ENCODE data around the gene PCSK6. TPM values are rescaled to one million over a fixed set of nuclear protein-coding genes. Genes with fewer than 3 reads are reported as not detected.

The PCSK6 gene
- polyA plus RNA-seq, 1 donor from 2014 or later: 1.1 TPM

GRCh38 chr15:101348643-101349042, 140.9 kb downstream of the PCSK6 start:
- Histone ChIP-seq H4K20me1 (ENCODE audit: insufficient read depth) (no peaks in the 10 kb centered on the region), H3K9ac (ENCODE audit: low read length) (no peak overlapping the region)

GRCh38 chr15:101348015-101348414, 141.5 kb downstream of the PCSK6 start:
- no peak overlapping the region for H3K9ac ChIP-seq (ENCODE audit: low read length)
- H3K36me3 ChIP-seq (ENCODE audit: insufficient read depth, low read length): no peaks in the 10 kb centered on the region
- H4K20me1 ChIP-seq (ENCODE audit: insufficient read depth): no peaks in the 10 kb centered on the region
- no peaks in the 10 kb centered on the region for H3K79me2 ChIP-seq (replicated peaks; ENCODE audit: insufficient read depth, low read length)
- no peaks in the 10 kb centered on the region for H3K27me3 ChIP-seq (ENCODE audit: insufficient read depth, low read depth, low read length)
- no peaks in the 10 kb centered on the region for H3K9me3 ChIP-seq (ENCODE audit: low read length)
- H2AFZ ChIP-seq (ENCODE audit: low read depth, low read length): no peak overlapping the region
- no peaks in the 10 kb centered on the region for H3F3A ChIP-seq (ENCODE audit: insufficient read depth, low read length, poor library complexity, severe bottlenecking)
- H3K4me3 ChIP-seq (ENCODE audit: low read length): no peak overlapping the region
- H3K27ac ChIP-seq (ENCODE audit: low read length): no peak overlapping the region
- no peaks in the 10 kb centered on the region for H3K9me2 ChIP-seq (ENCODE audit: insufficient read depth, low read length)
- H3K4me2 ChIP-seq (ENCODE audit: low read length): no peak overlapping the region
- TF ChIP-seq TAF1 (IDR thresholded peaks at IDR 0.05; ENCODE audit: low read depth) (no peak), RAD21 (conservative IDR thresholded peaks at IDR 0.05) (no peak), SMC3 (conservative IDR thresholded peaks at IDR 0.05; ENCODE audit: poor library complexity) (no peak), CTCF (IDR thresholded peaks at IDR 0.05; ENCODE audit: poor library complexity, severe bottlenecking) (no peak), POLR2AphosphoS5 (IDR thresholded peaks at IDR 0.05) (no peak), REST (IDR thresholded peaks at IDR 0.05; ENCODE audit: borderline replicate concordance) (no peak), EP300 (conservative IDR thresholded peaks at IDR 0.05; ENCODE audit: poor library complexity, severe bottlenecking) (no peak)

More at GRCh38 chr15:101348643-101349042, 140.9 kb downstream of the PCSK6 start:
- H3K9me3 ChIP-seq (ENCODE audit: low read length): no peaks in the 10 kb centered on the region
- no peak overlapping the region for H3K4me3 ChIP-seq (ENCODE audit: low read length)
- H3F3A ChIP-seq (ENCODE audit: insufficient read depth, low read length, poor library complexity, severe bottlenecking): no peaks in the 10 kb centered on the region
- H3K79me2 ChIP-seq (replicated peaks; ENCODE audit: insufficient read depth, low read length): no peaks in the 10 kb centered on the region
- no peak overlapping the region for H3K4me2 ChIP-seq (ENCODE audit: low read length)
- TF ChIP-seq MXI1 (conservative IDR thresholded peaks at IDR 0.05; ENCODE audit: poor library complexity, severe bottlenecking) (no peak), EP300 (conservative IDR thresholded peaks at IDR 0.05; ENCODE audit: poor library complexity, severe bottlenecking) (no peak), SMC3 (conservative IDR thresholded peaks at IDR 0.05; ENCODE audit: poor library complexity) (no peak), EZH2 (IDR thresholded peaks at IDR 0.05; ENCODE audit: borderline replicate concordance, insufficient read depth, low read length, poor library complexity, severe bottlenecking) (no peak), CTCF (IDR thresholded peaks at IDR 0.05; ENCODE audit: poor library complexity, severe bottlenecking) (no peak), REST (IDR thresholded peaks at IDR 0.05; ENCODE audit: borderline replicate concordance) (no peak), RAD21 (conservative IDR thresholded peaks at IDR 0.05) (no peak), POLR2AphosphoS5 (IDR thresholded peaks at IDR 0.05) (no peak), TAF1 (IDR thresholded peaks at IDR 0.05; ENCODE audit: low read depth) (no peak)
- H3K27me3 ChIP-seq (ENCODE audit: insufficient read depth, low read depth, low read length): no peaks in the 10 kb centered on the region
- no peaks in the 10 kb centered on the region for H3K36me3 ChIP-seq (ENCODE audit: insufficient read depth, low read length)
- no peak overlapping the region for H3K27ac ChIP-seq (ENCODE audit: low read length)
- H3K9me2 ChIP-seq (ENCODE audit: insufficient read depth, low read length): no peaks in the 10 kb centered on the region
- no peak overlapping the region for H2AFZ ChIP-seq (ENCODE audit: low read depth, low read length)

Data from neural cell (in vitro differentiated cells).